ENCODE results near the gene ZNF862. TPM values are rescaled to one million over a fixed set of nuclear protein-coding genes. Genes with fewer than 3 reads are reported as not detected.

Gene ZNF862
- total RNA-seq, 1 donor from 2014 or later = 6.0 TPM

- no peak for DNase-seq (ENCODE audit: low read depth in 2 of 2)
These were observed 7.2 kb downstream of the ZNF862 start for GRCh38 chr7:149845257-149845980.

- DNase-seq (ENCODE audit: low read depth in 2 of 2) = no peak
These were observed 7.8 kb downstream of the ZNF862 start for GRCh38 chr7:149846021-149846420.

DNA sequence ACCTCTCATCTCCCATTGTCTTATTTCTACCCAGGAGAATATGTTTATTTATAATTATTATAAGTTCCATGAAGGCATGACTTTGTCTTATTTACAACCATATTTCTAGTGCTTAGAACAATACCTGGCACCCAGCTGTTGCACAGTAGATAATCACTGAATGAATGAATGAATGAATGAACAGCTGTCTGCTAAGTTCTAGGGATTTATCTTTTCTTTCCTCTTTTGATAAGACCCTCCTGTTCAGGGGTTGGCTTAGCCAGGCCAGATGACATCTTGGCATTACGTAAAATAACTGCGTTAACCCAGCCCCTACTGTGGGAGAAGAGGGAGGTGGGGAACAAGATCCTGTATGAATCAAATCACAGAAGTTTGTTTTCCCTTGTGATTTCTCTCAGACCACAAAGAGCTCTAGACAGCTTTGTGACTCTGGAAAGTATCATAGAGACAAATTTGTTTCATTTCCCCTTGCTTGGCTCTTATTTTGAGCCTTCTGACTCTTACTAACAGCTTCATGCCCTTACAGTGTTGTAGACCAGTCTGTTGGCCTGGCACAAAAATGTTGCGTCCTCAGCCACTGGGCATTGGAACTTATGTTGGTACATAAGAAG is 8.4 kb downstream of the ZNF862 start:
- DNase-seq (ENCODE audit: low read depth in 2 of 2) = no peak

DNA sequence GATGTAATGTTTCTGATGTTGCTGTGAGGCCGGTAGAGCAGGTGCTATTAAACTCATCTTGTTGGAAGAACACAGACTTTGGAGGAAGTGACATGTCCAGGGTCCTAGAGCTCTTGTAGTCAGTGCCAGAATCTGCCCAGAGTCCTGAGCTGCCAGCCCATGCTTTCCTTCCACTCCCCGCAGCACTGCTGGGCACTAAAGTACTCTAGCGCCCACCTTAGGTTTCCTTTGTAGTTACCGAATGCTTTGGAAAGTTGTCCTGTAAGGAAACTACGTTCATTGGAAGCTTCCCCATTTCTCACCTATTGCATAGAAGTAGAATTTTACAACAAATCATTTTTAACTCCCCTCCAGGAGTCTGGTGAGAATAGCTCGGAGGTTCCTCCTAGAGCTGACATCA is 11.0 kb downstream of the ZNF862 start:
- no peak for DNase-seq (ENCODE audit: low read depth in 2 of 2)

DNA sequence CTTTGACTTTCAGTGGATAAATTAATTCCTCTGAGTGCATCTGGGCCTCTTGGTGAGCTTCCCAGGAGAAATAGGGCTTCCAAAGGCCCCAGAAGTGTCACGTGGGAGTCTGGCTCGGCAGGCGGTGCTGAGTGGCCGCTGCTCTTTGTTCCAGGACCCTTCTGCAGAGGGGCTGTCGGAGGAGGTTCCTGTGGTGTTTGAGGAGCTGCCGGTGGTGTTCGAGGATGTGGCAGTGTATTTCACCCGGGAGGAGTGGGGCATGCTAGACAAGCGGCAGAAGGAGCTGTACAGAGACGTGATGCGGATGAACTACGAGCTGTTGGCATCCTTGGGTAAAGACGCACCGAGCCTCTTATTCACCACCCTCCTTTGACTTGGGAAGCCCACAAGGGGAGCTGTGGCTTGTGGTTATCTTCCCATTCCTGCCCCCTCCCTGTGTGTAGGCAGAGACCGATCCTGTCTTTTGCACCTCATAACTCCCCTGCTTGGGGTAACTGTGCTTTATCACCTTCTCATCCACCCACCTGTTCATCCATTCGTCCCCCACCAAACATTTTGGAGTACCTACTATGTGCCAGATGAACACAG is 11.9 kb downstream of the ZNF862 start:
- no peak for DNase-seq (ENCODE audit: low read depth in 2 of 2)

- no peak for DNase-seq (ENCODE audit: low read depth in 2 of 2)
These were observed 12.5 kb downstream of the ZNF862 start for GRCh38 chr7:149850716-149851115.

GRCh38 chr7:149851449-149851848 is 13.3 kb downstream of the ZNF862 start:
- no peak for DNase-seq (ENCODE audit: low read depth in 2 of 2)

DNA sequence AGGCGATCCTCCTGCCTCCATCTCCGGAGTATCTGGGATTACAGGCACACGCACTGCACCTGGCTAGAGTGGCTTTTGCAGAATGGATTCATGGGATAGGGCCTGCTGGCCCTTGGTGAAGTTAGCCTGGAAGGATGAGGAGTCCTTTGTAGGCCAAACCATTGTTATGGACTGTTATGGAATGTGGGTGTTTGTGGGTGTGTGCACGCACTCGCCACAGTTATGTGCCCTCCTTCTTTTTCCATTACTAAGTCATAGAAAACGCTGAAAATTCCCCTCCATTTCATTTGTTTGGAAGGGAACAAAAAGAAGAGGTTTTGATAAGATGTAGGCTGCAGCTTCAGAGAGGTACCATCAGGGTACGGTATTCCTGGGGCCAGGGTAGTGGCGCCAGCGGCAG is 15.0 kb downstream of the ZNF862 start:
- no peak for DNase-seq (ENCODE audit: low read depth in 2 of 2)

GRCh38 chr7:149854611-149855360 is 16.6 kb downstream of the ZNF862 start:
- peak in 1 of 2 donors; percentile 11 for DNase-seq (ENCODE audit: low read depth in 2 of 2)

- DNase-seq (ENCODE audit: low read depth in 2 of 2) = peak; percentile 21 to 26
These were observed 17.5 kb downstream of the ZNF862 start for GRCh38 chr7:149855361-149856305.

DNA sequence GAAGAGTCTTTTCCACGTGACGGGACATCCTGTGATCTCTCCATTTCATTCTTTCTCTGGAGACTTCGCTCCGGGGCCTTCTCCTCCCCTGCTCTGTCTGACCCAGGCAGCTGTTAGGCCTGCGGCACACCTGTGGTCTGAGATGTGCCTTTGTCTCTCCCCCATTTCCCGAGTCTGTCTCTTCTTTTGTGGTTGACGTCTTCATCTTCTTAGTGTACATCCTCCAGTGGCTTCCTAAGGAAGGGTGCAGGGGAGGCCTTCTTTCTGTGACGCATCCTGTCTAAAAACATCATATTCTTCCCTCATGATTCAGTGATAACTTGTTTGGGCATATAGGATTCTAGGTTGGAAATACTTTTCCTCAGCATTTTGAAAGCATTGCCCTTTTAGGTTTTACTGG is 18.4 kb downstream of the ZNF862 start:
- no peak for DNase-seq (ENCODE audit: low read depth in 2 of 2)

GRCh38 chr7:149859369-149859768 is 21.2 kb downstream of the ZNF862 start:
- DNase-seq (ENCODE audit: low read depth in 2 of 2) = no peak

DNA sequence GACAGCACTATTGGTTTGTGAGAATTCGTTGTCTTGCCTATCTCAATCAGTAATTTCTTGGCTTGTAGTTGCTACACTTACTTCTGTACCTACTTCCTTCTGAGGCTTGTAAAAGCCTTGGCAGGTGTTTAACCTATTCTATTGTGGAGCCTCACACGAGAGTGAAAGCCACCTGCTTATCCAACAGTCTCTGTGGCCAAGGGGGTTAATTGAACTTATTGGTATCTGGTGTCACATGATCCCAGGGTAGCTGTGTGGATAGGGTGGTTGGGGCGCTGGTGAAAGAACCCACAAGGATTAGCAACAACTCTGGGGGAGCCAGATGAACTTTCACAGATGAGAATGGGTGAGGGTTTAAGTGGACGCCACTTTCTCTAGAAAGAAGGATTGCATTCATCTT is 21.7 kb downstream of the ZNF862 start:
- no peak for DNase-seq (ENCODE audit: low read depth in 2 of 2)

GRCh38 chr7:149860821-149861727 is 22.9 kb downstream of the ZNF862 start:
- no peak for DNase-seq (ENCODE audit: low read depth in 2 of 2)

DNA sequence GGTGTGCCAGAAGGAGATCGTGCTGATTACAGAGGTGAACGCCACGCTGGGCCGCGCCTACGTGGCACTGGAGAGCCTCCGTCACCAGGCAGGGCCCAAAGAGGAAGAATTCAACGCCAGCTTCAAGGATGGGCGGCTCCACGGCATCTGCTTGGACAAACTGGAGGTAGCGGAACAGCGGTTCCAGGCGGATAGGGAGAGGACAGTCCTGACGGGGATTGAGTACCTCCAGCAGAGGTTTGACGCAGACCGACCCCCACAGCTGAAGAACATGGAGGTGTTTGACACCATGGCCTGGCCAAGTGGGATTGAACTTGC is 23.5 kb downstream of the ZNF862 start:
- DNase-seq (ENCODE audit: low read depth in 2 of 2) = no peak

DNA sequence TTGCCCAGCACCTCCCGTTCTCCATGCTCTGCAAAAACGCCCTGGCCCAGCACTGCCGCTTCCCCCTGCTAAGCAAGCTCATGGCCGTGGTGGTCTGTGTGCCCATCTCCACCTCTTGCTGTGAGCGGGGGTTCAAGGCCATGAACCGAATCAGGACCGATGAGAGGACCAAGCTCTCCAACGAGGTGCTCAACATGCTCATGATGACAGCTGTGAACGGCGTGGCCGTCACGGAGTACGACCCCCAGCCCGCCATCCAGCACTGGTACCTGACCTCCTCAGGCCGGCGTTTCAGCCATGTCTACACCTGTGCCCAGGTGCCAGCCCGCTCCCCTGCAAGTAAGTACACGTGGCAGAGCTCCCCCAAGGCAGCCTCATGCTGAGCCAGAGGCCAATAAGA is 24.0 kb downstream of the ZNF862 start:
- DNase-seq (ENCODE audit: low read depth in 2 of 2) = no peak

DNA sequence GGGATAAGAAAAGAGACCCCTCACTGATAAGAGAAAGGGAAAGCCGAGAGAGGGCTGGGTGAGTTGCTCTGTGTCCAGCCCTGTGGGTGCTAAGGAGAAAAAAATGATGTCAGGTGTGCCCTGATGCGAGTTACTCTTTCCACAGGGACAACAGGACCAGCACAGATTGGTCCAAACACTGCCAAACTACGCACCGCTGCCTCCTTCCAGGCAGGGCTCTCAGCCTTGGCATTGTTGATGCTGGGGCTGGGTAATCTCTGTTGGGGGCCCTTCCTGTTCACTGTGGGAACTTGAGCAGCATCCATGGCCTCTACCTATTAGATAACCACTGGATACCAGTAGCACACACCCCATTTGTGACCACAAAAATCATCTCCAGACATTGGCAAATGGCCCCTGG is 25.3 kb downstream of the ZNF862 start:
- DNase-seq (ENCODE audit: low read depth in 2 of 2) = no peak

- DNase-seq (ENCODE audit: low read depth in 2 of 2) = no peak
These were observed 25.8 kb downstream of the ZNF862 start for GRCh38 chr7:149864023-149864422.

- DNase-seq (ENCODE audit: low read depth in 2 of 2) = no peak
These were observed 26.6 kb downstream of the ZNF862 start for GRCh38 chr7:149864751-149865150.

GRCh38 chr7:149865437-149865836 is 27.3 kb downstream of the ZNF862 start:
- no peak for DNase-seq (ENCODE audit: low read depth in 2 of 2)
